WTC11 (cell line): Measurements from ENCODE around the gene CACUL1. TPM values are rescaled to one million over a fixed set of nuclear protein-coding genes. Genes with fewer than 3 reads are reported as not detected.

ENCODE experiments used
- ATAC-seq: fragments of 200-7000 bp; cut with Tn5 transposase; 2 replicates; pipeline ENCODE4 v1.10.0; 2021; ENCODE audit warnings: mild to moderate bottlenecking, moderate library complexity
- CTCF ChIA-PET: fragments of 300-600 bp; sonication (Branson Sonifier 250); formaldehyde crosslinking; loops from one replicate; lab custom pipeline; 2021; ENCODE audit warnings: antibody characterized with exemption; lab: Charles Lee
- POLR2A ChIA-PET: fragments of 350-600 bp; sonication (Branson Sonifier 250); formaldehyde crosslinking; loops from one replicate; lab custom pipeline; 2021; ENCODE audit warnings: antibody characterized with exemption; lab: Charles Lee
- DNase-seq: peaks from one replicate; pipeline ENCODE4 v3.0.0; 2021; ENCODE audit warnings: low spot score
- H3K27ac Mint-ChIP-seq: 2 replicates; pipeline ENCODE4 v1.8.0; 2021; ENCODE audit warnings: mixed read lengths
- H3K27me3 Mint-ChIP-seq: 2 replicates; pipeline ENCODE4 v1.8.0; 2021; ENCODE audit warnings: low read depth, mild to moderate bottlenecking, moderate library complexity, mixed read lengths
- H3K36me3 Mint-ChIP-seq: 2 replicates; pipeline ENCODE4 v1.8.0; 2021; ENCODE audit warnings: mixed read lengths
- H3K4me1 Mint-ChIP-seq: 2 replicates; pipeline ENCODE4 v1.8.0; 2022; ENCODE audit warnings: mixed read lengths
- H3K4me3 Mint-ChIP-seq: 2 replicates; pipeline ENCODE4 v1.8.0; 2021; ENCODE audit warnings: mild to moderate bottlenecking, moderate library complexity, mixed read lengths
- H3K9me3 Mint-ChIP-seq: 2 replicates; pipeline ENCODE4 v1.8.0; 2021; ENCODE audit warnings: mixed read lengths
- AFF4 ChIP-seq: sonication (generic); formaldehyde crosslinking; IDR thresholded peaks from 2 replicates; pipeline ENCODE4 v1.8.1; 2023; ENCODE audit warnings: mild to moderate bottlenecking, missing genetic modification reagents, borderline replicate concordance
- CREB1 ChIP-seq: sonication (generic); formaldehyde crosslinking; IDR thresholded peaks from 2 replicates; pipeline ENCODE4 v1.8.0; 2023; ENCODE audit warnings: mild to moderate bottlenecking, missing genetic modification reagents
- CREM ChIP-seq: sonication (generic); formaldehyde crosslinking; IDR thresholded peaks from 2 replicates; pipeline ENCODE4 v1.8.1; 2022; ENCODE audit warnings: mild to moderate bottlenecking, missing genetic modification reagents, moderate library complexity
- ELF4 ChIP-seq: sonication (generic); formaldehyde crosslinking; IDR thresholded peaks from 2 replicates; pipeline ENCODE4 v1.8.1; 2022; ENCODE audit warnings: low read depth, mild to moderate bottlenecking, moderate library complexity, missing genetic modification reagents
- MXD4 ChIP-seq: fragments of 250-450 bp; sonication (Bioruptor Pico); IDR thresholded peaks from 2 replicates; pipeline ENCODE4 v1.8.0; 2021; ENCODE audit warnings: mild to moderate bottlenecking, moderate library complexity, borderline replicate concordance
- NFATC4 ChIP-seq: fragments of 250-450 bp; sonication (Bioruptor Pico); IDR thresholded peaks from 2 replicates; pipeline ENCODE4 v1.9.0; 2021; ENCODE audit warnings: mild to moderate bottlenecking
- PREB ChIP-seq: sonication (generic); formaldehyde crosslinking; IDR thresholded peaks from 2 replicates; pipeline ENCODE4 v1.8.1; 2022; ENCODE audit warnings: mild to moderate bottlenecking, missing genetic modification reagents, moderate library complexity, borderline replicate concordance
- SMAD3 ChIP-seq: sonication (generic); formaldehyde crosslinking; IDR thresholded peaks from 2 replicates; pipeline ENCODE4 v1.8.0; 2022; ENCODE audit warnings: missing genetic modification reagents, mild to moderate bottlenecking, borderline replicate concordance
- SP1 ChIP-seq: sonication (generic); formaldehyde crosslinking; conservative IDR thresholded peaks from 2 replicates; pipeline ENCODE4 v1.8.1; 2022; ENCODE audit warnings: missing genetic modification reagents
- ZBTB21 ChIP-seq: sonication (generic); formaldehyde crosslinking; IDR thresholded peaks from 2 replicates; pipeline ENCODE4 v1.8.1; 2023; ENCODE audit warnings: mild to moderate bottlenecking, missing genetic modification reagents, borderline replicate concordance
- ZNF219 ChIP-seq: sonication (generic); formaldehyde crosslinking; IDR thresholded peaks from 2 replicates; pipeline ENCODE4 v1.8.0; 2023; ENCODE audit warnings: missing genetic modification reagents, mild to moderate bottlenecking, borderline replicate concordance
- ZNF423 ChIP-seq: fragments of 250-450 bp; sonication (Bioruptor Pico); IDR thresholded peaks from 2 replicates; pipeline ENCODE4 v2.1.2; 2022; ENCODE audit warnings: mild to moderate bottlenecking, moderate library complexity
- ZNF425 ChIP-seq: fragments of 250-450 bp; sonication (Bioruptor Pico); conservative IDR thresholded peaks from 2 replicates; pipeline ENCODE4 v1.9.0; 2021; ENCODE audit warnings: mild to moderate bottlenecking
- total RNA-seq: library from RNA; stranded (reverse); gene quantifications from 3 replicates; pipeline ENCODE4 v1.2.3, GENCODE V29; 2021

CACUL1 gene
- total RNA-seq, 1 experiment from 2014 or later = 41.5 TPM

- no peak for DNase-seq
- Mint-ChIP-seq H3K36me3 (peaks cover 22% of the 10 kb centered on the region), H3K27ac (no peak overlapping the region; the same call in 1 of the 2 replicates), H3K4me1 (peaks cover 38% of the 10 kb centered on the region)
- POLR2A ChIA-PET = interaction anchor here (0.6 kb wide), 1 partner anchor 250 kb away, joined by 4 read pairs; no protein-coding TSS in a partner anchor
- no peak for TF ChIP-seq ZBTB21
- no peak for TF ChIP-seq MXD4 (CRISPR knock-in tag)
- TF ChIP-seq ZNF219 (CRISPR knock-in tag) = no peak
- TF ChIP-seq, all 79 proteins: peak for 0
- H3K4me3 Mint-ChIP-seq = no peak overlapping the region
- CTCF ChIA-PET = interaction anchor here (1.0 to 2.2 kb wide), 3 partner anchors 8 to 110 kb away, joined by 3 to 9 read pairs (median 9); no protein-coding TSS in a partner anchor
- ATAC-seq = no peak
- no peaks in the 10 kb centered on the region for H3K27me3 Mint-ChIP-seq
- no peaks in the 10 kb centered on the region for H3K9me3 Mint-ChIP-seq
Measured at GRCh38 chr10:118704711-118705110, 50.1 kb downstream of the CACUL1 start.

GRCh38 chr10:118701529-118702323 lies 53.0 kb downstream of the CACUL1 start:
- Mint-ChIP-seq H3K36me3 (peaks cover 15% of the 10 kb centered on the region), H3K4me1 (peaks cover 30% of the 10 kb centered on the region), H3K27me3 (no peaks in the 10 kb centered on the region), H3K4me3 (no peak overlapping the region), H3K27ac (peak overlapping the region; percentile 33), H3K9me3 (no peaks in the 10 kb centered on the region)
- POLR2A ChIA-PET = interaction anchor here (0.7 kb wide), 1 partner anchor 106 kb away, joined by 3 read pairs; the partner anchor contains the start of gene PRLHR
- peak; percentile 55 for ATAC-seq
- CTCF ChIA-PET = interaction anchor here (0.8 to 2.4 kb wide), 3 partner anchors 11 to 107 kb away, joined by 3 to 8 read pairs (median 3); no protein-coding TSS in a partner anchor
- no peak for DNase-seq
- TF ChIP-seq CREM (CRISPR knock-in tag) (no peak), ZNF423 (CRISPR knock-in tag) (0 out of 2 replicates have a peak, but pooled peaks have one; percentile 1)

- ChIA-PET CTCF (interaction anchor here (0.7 kb wide), 1 partner anchor 104 kb away, joined by 3 read pairs; no protein-coding TSS in a partner anchor), POLR2A (no interaction called here)
- peaks cover 27% of the 10 kb centered on the region for H3K36me3 Mint-ChIP-seq
- no peaks in the 10 kb centered on the region for H3K27me3 Mint-ChIP-seq
- H3K9me3 Mint-ChIP-seq = no peaks in the 10 kb centered on the region
- no peak overlapping the region for H3K4me3 Mint-ChIP-seq
- TF ChIP-seq ZNF425 (CRISPR knock-in tag) (no peak), SMAD3 (CRISPR knock-in tag) (no peak), AFF4 (CRISPR knock-in tag) (no peak), MXD4 (CRISPR knock-in tag) (no peak), SP1 (no peak), NFATC4 (no peak)
- no peak overlapping the region for H3K27ac Mint-ChIP-seq
- DNase-seq = no peak
- ATAC-seq = no peak
- peaks cover 12% of the 10 kb centered on the region for H3K4me1 Mint-ChIP-seq
Measured at GRCh38 chr10:118698421-118698820, 56.3 kb downstream of the CACUL1 start.

GRCh38 chr10:118694848-118695247 lies 59.9 kb downstream of the CACUL1 start:
- ATAC-seq = no peak
- no peak for DNase-seq
- H3K36me3 Mint-ChIP-seq = peaks cover 25% of the 10 kb centered on the region
- H3K9me3 Mint-ChIP-seq = no peaks in the 10 kb centered on the region
- no peak overlapping the region; the same call in 1 of the 2 replicates for H3K27ac Mint-ChIP-seq
- ChIA-PET CTCF (interaction anchor here (1.3 kb wide), 1 partner anchor 100 kb away, joined by 3 read pairs; no protein-coding TSS in a partner anchor), POLR2A (no interaction called here)
- H3K27me3 Mint-ChIP-seq = no peaks in the 10 kb centered on the region
- no peaks in the 10 kb centered on the region for H3K4me1 Mint-ChIP-seq
- H3K4me3 Mint-ChIP-seq = no peak overlapping the region
- TF ChIP-seq CREB1 (CRISPR knock-in tag) = no peak
- TF ChIP-seq PREB (CRISPR knock-in tag) = no peak
- no peak for TF ChIP-seq ZNF219 (CRISPR knock-in tag)
- TF ChIP-seq ELF4 = no peak
